HL-60 (cell line): ENCODE measurements around the gene CDKN2D.

Experiments used
- POLR2AphosphoS5 ChIP-seq: IDR thresholded peaks from 2 replicates; pipeline ENCODE4 v1.6.1; 2012; ENCODE audit warnings: low read depth
- TF ChIP-seq, protein P1 (sequence below): IDR thresholded peaks from one replicate; pipeline ENCODE4 v1.5.1; 2011; ENCODE audit warnings: low read length, control low read depth, inconsistent platforms; ENCODE audit not compliant: insufficient read depth
- TF ChIP-seq, protein P2 (sequence below): IDR thresholded peaks from 2 replicates; pipeline ENCODE4 v1.6.1; 2012; ENCODE audit warnings: low read depth; ENCODE audit not compliant: insufficient replicate concordance

GRCh38 chr19:10562609-10563008, 6.2 kb downstream of the CDKN2D start:
- TF ChIP-seq, protein P1, sequence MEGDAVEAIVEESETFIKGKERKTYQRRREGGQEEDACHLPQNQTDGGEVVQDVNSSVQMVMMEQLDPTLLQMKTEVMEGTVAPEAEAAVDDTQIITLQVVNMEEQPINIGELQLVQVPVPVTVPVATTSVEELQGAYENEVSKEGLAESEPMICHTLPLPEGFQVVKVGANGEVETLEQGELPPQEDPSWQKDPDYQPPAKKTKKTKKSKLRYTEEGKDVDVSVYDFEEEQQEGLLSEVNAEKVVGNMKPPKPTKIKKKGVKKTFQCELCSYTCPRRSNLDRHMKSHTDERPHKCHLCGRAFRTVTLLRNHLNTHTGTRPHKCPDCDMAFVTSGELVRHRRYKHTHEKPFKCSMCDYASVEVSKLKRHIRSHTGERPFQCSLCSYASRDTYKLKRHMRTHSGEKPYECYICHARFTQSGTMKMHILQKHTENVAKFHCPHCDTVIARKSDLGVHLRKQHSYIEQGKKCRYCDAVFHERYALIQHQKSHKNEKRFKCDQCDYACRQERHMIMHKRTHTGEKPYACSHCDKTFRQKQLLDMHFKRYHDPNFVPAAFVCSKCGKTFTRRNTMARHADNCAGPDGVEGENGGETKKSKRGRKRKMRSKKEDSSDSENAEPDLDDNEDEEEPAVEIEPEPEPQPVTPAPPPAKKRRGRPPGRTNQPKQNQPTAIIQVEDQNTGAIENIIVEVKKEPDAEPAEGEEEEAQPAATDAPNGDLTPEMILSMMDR, result no peak
- no peak for TF ChIP-seq POLR2AphosphoS5
- TF ChIP-seq, protein P2, sequence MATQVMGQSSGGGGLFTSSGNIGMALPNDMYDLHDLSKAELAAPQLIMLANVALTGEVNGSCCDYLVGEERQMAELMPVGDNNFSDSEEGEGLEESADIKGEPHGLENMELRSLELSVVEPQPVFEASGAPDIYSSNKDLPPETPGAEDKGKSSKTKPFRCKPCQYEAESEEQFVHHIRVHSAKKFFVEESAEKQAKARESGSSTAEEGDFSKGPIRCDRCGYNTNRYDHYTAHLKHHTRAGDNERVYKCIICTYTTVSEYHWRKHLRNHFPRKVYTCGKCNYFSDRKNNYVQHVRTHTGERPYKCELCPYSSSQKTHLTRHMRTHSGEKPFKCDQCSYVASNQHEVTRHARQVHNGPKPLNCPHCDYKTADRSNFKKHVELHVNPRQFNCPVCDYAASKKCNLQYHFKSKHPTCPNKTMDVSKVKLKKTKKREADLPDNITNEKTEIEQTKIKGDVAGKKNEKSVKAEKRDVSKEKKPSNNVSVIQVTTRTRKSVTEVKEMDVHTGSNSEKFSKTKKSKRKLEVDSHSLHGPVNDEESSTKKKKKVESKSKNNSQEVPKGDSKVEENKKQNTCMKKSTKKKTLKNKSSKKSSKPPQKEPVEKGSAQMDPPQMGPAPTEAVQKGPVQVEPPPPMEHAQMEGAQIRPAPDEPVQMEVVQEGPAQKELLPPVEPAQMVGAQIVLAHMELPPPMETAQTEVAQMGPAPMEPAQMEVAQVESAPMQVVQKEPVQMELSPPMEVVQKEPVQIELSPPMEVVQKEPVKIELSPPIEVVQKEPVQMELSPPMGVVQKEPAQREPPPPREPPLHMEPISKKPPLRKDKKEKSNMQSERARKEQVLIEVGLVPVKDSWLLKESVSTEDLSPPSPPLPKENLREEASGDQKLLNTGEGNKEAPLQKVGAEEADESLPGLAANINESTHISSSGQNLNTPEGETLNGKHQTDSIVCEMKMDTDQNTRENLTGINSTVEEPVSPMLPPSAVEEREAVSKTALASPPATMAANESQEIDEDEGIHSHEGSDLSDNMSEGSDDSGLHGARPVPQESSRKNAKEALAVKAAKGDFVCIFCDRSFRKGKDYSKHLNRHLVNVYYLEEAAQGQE, result no peak
